GM19328 (cell line): ENCODE data around the gene DTNA.
"Not testable (repeated sequence)": the region's sequence is repeated elsewhere in the genome, so short reads cannot be mapped to it uniquely, and the experiment has no call there.

Experiments used
- ATAC-seq: cut with Tn5 transposase; IDR thresholded peaks from one replicate; pipeline ENCODE4 v1.9.1; 2021; ENCODE audit warnings: mild to moderate bottlenecking, moderate library complexity; ENCODE audit not compliant: unreplicated experiment

DTNA gene

GRCh38 chr18:34723143-34723542 lies 13.0 kb downstream of the DTNA start:
- no peak for ATAC-seq

DNA sequence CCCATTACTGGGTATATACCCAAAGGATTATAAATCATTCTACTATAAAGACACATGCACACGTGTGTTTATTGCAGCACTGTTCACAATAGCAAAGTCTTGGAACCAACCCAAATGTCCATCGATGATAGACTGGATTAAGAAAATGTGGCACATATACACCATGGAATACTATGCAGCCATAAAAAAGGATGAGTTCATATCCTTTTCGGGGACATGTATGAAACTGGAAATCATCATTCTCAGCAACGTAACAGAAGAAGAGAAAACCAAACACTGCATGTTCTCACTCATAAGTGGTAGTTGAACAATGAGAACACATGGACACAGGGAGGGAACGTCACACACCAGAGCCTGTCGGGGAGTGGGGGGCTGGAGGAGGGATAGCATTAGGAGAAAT lies 15.6 kb downstream of the DTNA start:
- ATAC-seq, result not testable (repeated sequence)

GRCh38 chr18:34726286-34727004 lies 16.3 kb downstream of the DTNA start:
- ATAC-seq, result no peak

DNA sequence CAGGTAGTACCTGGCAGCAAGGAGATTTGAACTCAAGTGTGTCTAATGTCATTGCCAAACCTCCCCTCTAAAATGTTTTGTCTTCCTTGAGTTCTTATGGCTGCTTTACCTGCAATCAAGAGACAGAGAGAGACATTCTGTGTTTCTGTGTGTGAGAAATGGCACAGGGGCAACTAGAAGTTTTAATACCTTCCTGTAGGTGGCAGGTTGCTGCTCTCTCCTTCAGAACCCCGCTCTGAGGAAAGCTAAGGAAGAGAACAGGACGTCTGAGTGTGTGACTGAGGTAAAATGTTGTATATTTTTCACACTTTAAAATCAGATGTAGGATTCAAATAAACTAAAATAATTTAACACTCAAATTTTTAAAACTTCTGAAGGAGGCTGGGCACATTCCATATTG lies 19.2 kb downstream of the DTNA start:
- ATAC-seq, result peak; percentile 84

- no peak for ATAC-seq
Measured at GRCh38 chr18:34729740-34730355, 19.8 kb downstream of the DTNA start.

- ATAC-seq, result no peak
Measured at GRCh38 chr18:34730774-34731173, 20.7 kb downstream of the DTNA start.

DNA sequence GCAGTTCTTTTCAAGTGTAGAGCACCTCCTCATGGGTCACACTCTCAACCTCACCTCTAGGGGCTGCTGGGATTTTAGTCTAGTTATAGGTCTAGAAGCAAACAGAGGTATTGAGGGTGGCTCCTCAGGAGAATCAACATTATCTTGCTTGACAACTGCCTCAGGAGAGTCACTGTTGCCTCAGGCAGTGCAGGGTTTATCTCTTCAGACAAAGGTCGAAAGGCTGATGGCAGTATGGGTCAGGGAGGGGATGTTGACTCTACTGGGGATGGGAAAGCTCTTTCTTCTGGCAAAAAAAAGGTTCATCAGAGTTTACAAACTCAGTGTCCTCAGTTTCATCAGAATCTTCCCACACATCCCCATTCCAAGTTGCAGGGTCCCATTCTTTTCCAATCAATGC lies 24.0 kb downstream of the DTNA start:
- ATAC-seq, result no peak

- not testable (repeated sequence) for ATAC-seq
Measured at GRCh38 chr18:34734526-34734925, 24.4 kb downstream of the DTNA start.

DNA sequence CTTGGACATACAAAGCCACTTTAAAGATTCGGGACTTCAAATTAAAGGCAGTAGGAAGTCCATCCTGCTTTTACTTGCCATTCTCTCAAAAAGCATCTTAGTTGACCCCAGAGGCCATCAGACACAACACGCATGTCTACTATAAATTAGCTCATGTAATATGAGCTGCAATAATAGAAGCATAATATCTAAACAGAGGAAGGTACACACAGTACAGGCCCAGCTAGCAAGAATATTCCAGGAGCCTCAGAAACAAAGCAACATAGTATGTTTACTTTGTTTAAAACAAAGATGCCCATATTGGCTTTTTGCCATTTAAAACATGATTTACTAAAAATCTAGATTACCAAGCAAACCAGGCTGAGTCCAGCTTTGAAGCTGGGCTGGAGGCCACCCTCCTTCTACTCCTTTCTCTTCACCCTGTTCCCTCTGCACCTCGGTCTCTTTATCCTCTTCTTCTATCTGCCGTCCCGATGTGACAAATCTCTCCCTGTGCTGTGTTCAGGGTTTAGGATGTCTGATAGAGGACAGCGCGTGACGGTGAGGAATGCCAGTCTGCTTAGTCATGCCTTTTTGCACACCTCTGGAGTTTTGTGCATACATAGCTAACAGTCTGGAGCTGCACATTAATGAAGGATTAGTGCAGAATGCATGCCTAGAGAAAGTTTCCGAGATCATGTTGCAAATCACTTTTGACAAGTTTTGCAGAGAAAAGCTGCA lies 28.2 kb downstream of the DTNA start:
- ATAC-seq, result no peak

GRCh38 chr18:34740101-34740500 lies 30.0 kb downstream of the DTNA start:
- no peak for ATAC-seq

DNA sequence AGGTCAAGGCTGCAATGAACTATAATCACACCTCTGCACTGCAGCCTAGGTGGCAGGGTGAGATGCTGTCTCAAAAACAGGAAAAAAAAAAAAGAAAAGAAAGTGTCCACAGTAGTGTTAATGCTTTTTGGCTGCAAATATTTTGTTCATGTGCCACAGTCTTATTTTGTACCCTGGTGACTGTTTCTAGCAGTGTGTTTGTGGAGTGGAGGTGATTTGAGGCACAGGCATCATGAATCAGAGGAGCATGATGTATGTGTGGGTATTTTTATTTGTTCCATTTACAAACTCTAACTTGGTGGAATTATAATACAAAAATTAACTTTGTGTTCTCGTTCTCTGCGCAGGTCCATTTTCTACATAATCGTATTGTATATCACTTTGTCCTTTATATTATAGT lies 30.6 kb downstream of the DTNA start:
- no peak for ATAC-seq

DNA sequence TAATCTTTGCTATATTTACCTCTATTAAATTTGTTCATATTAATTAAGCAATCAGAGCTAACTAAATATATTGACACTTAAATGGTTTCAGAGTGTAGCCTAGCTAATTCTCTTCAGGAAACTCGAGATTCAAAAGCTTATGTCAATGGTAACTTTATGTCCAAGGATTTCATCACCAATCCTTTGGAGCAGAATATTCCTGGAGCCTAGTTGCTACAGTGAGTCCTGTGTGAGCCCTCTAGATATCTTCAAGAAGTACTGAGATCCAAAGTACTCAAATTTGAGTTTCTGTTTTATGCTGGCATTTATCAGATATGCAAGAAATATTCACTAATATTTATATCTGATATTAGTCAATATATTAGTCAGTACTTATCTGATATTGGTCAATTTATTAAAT lies 31.3 kb downstream of the DTNA start:
- ATAC-seq, result no peak

- no peak for ATAC-seq
Measured at GRCh38 chr18:34742891-34743341, 32.8 kb downstream of the DTNA start.

DNA sequence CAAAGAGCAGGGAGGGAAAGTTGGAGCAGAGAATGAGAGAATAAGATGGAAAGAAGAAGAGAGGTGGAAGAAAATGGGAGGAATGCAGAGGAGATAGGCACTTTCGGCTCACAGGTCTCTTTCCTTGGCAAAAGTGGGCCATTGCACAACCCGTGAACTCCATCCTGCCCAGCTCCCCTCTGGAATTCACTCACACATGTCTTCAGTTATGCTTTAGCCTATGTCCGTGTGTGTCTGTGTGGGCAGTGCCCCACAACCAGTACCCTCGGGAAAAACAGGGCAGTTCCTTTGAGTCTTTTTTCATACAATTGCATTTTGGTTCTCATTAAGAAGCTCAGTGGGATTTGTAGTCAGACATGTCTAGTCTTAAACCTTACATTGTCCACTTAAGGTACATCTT lies 34.5 kb downstream of the DTNA start:
- no peak for ATAC-seq

GRCh38 chr18:34746614-34747013 lies 36.5 kb downstream of the DTNA start:
- no peak for ATAC-seq

- no peak for ATAC-seq
Measured at GRCh38 chr18:34749721-34750120, 39.6 kb downstream of the DTNA start.

- no peak for ATAC-seq
Measured at GRCh38 chr18:34752056-34752455, 42.0 kb downstream of the DTNA start.

DNA sequence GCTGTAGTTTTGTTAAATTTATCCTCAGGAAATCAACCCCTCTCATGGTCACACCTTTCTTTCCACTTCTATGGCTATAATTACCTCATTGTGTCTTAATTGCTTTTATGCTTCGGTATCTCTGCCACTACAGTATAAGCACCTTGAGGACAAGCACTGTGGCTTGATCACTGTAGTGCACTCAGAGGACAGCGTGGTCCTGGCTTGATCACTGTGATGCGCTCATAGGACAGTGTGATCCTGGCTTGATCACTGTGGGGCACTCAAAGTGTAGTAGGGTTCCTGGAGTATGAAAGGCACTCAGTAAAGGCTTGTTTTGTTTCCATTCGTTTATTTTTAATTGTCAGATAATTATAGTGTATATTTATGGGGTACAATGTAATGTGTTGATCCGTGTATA lies 44.2 kb downstream of the DTNA start:
- no peak for ATAC-seq

GRCh38 chr18:34757666-34758065 lies 47.6 kb downstream of the DTNA start:
- ATAC-seq, result no peak

DNA sequence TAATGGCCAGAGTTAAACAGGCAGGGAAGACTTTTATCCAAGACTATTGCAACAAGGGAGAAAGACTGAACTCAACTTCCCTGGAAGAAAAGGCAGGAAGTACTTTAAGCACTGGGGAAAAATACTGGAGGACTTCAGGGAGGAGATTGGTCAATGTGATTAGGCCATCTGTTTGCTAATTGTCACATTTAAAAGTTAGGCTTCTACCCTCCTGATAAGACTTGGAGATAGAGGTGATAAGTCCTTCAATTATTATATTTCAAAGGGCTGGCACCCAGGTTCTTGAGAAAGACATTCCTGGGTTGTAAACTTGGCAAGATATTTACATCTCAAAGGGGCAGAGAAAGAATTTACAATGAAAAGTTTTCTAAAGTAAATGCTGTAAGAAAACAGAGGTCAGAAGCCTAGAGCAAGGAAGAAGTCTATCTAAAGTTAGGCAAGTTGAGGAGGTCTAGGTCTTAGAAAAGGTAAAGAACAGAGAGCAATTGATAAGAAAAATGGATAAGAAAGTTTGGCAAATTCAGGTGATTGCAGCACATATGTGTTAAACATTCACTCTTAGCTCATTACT lies 48.4 kb downstream of the DTNA start:
- no peak for ATAC-seq

DNA sequence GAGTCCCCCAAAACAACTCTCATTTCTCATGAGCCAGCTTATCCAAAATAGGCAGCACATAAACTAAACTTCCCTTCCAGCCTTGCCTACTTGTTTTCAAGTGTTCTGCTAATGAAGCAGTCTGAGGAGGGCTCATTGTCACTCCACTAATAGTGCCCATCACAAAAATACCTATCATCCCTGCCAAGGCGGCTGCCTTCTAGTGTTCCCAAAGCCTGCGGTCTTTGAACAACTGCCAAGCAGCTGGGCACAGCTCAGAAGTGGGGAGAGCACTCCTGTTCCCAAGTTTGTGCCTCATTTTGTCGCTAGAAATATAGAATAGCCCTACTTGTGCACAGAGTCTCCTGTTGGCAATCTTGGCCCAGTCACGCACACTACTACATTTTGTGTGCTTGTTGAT lies 50.3 kb downstream of the DTNA start:
- no peak for ATAC-seq

- ATAC-seq, result no peak
Measured at GRCh38 chr18:34764451-34764850, 54.4 kb downstream of the DTNA start.
